ENCODE results near the gene PINK1.

DNA sequence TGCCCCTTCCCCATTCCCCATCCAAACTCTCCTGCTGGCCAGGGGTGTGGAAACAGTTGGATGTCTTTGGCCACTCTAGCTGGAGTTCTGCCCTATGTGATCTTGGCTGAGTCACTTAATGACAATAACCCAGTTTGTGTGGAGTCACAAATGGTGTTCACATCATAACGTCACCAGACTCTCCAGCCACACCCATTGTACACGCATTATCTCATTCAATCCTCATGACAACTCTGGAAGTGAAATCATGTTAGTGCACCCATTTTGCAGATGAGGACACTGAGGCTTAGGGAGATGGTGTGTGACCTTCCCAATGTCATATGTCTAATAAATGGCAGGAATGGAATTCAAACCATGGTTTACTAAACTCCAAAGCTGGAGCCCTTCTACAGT lies 45.6 kb upstream of the PINK1 start:
- TF ChIP-seq, protein P1, sequence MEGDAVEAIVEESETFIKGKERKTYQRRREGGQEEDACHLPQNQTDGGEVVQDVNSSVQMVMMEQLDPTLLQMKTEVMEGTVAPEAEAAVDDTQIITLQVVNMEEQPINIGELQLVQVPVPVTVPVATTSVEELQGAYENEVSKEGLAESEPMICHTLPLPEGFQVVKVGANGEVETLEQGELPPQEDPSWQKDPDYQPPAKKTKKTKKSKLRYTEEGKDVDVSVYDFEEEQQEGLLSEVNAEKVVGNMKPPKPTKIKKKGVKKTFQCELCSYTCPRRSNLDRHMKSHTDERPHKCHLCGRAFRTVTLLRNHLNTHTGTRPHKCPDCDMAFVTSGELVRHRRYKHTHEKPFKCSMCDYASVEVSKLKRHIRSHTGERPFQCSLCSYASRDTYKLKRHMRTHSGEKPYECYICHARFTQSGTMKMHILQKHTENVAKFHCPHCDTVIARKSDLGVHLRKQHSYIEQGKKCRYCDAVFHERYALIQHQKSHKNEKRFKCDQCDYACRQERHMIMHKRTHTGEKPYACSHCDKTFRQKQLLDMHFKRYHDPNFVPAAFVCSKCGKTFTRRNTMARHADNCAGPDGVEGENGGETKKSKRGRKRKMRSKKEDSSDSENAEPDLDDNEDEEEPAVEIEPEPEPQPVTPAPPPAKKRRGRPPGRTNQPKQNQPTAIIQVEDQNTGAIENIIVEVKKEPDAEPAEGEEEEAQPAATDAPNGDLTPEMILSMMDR (optimal IDR thresholded peaks at IDR 0.05 in 1 of 3, IDR thresholded peaks at IDR 0.05 in 1 of 3, conservative IDR thresholded peaks at IDR 0.05 in 1 of 3; ENCODE audit: extremely low read depth in 1 of 3, insufficient read depth in 2 of 3, low read length in 3 of 3) = no peak
- no peak for TF ChIP-seq EZH2 (IDR thresholded peaks at IDR 0.05; ENCODE audit: low read length)

All from keratinocyte (primary cell).